NCI-H1694 (cell line): ENCODE data around the gene ARHGEF1.

Experiments used
- DNase-seq: peaks from one replicate; lab custom pipeline; 2025; lab: John Stamatoyannopoulos, UW

ARHGEF1 gene

GRCh38 chr19:41918653-41919244 is 35.8 kb downstream of the ARHGEF1 start:
- no peak for DNase-seq

GRCh38 chr19:41919948-41920712 is 37.1 kb downstream of the ARHGEF1 start:
- no peak for DNase-seq

GRCh38 chr19:41920882-41921576 is 38.0 kb downstream of the ARHGEF1 start:
- no peak for DNase-seq

GRCh38 chr19:41921577-41922576 is 38.9 kb downstream of the ARHGEF1 start:
- no peak for DNase-seq

GRCh38 chr19:41922585-41922984 is 39.6 kb downstream of the ARHGEF1 start:
- DNase-seq = no peak

- no peak for DNase-seq
Observed at GRCh38 chr19:41923045-41923788, 40.2 kb downstream of the ARHGEF1 start.

GRCh38 chr19:41924151-41925145 is 41.5 kb downstream of the ARHGEF1 start:
- DNase-seq = no peak

- no peak for DNase-seq
Observed at GRCh38 chr19:41925208-41926003, 42.4 kb downstream of the ARHGEF1 start.

- no peak for DNase-seq
Observed at GRCh38 chr19:41926028-41926762, 43.2 kb downstream of the ARHGEF1 start.

GRCh38 chr19:41926763-41927496 is 43.9 kb downstream of the ARHGEF1 start:
- DNase-seq = no peak

GRCh38 chr19:41927497-41928192 is 44.7 kb downstream of the ARHGEF1 start:
- DNase-seq = no peak

- no peak for DNase-seq
Observed at GRCh38 chr19:41928221-41928683, 45.3 kb downstream of the ARHGEF1 start, which contains the start of gene ERFL. Gene ERFL, minus strand, starts transcription at chr19:41928449. Its CDS starts 15,530 bp downstream, at chr19:41912919.

GRCh38 chr19:41928754-41929535 is 46.0 kb downstream of the ARHGEF1 start:
- no peak for DNase-seq

GRCh38 chr19:41929536-41930071 is 46.6 kb downstream of the ARHGEF1 start:
- no peak for DNase-seq

GRCh38 chr19:41930322-41930722 is 47.3 kb downstream of the ARHGEF1 start:
- no peak for DNase-seq
